Endodermal cell (in vitro differentiated cells): ENCODE measurements around the gene TMTC2. TPM values are rescaled to one million over a fixed set of nuclear protein-coding genes. Genes with fewer than 3 reads are reported as not detected.

ENCODE experiments used
- DNase-seq: peaks from one replicate; pipeline ENCODE4 v3.0.0-alpha.2; 2017
- H3K27ac ChIP-seq: 2 replicates; pipeline ENCODE4 v1.5.1; 2013; ENCODE audit warnings: mild to moderate bottlenecking, low read depth, low read length, moderate library complexity
- H3K27me3 ChIP-seq: 2 replicates; pipeline ENCODE4 v1.6.1; 2013; ENCODE audit warnings: mild to moderate bottlenecking, low read length, moderate library complexity; ENCODE audit not compliant: insufficient read depth, control insufficient read depth, poor library complexity, severe bottlenecking
- H3K36me3 ChIP-seq: 2 replicates; pipeline ENCODE4 v1.7.0; 2013; ENCODE audit warnings: mild to moderate bottlenecking, low read length, moderate library complexity; ENCODE audit not compliant: control insufficient read depth, insufficient read depth
- H3K4me1 ChIP-seq: one replicate; pipeline ENCODE4 v1.7.0; 2013; ENCODE audit warnings: low read length; ENCODE audit not compliant: control insufficient read depth, insufficient read depth
- H3K4me3 ChIP-seq: 2 replicates; pipeline ENCODE4 v1.5.1; 2013; ENCODE audit warnings: mild to moderate bottlenecking, low read length, moderate library complexity
- H3K9ac ChIP-seq: 2 replicates; pipeline ENCODE4 v1.6.1; 2013; ENCODE audit warnings: mild to moderate bottlenecking, low read length, moderate library complexity; ENCODE audit not compliant: poor library complexity, severe bottlenecking; ENCODE audit errors: extremely low read depth
- H3K9me3 ChIP-seq: 2 replicates; pipeline ENCODE4 v1.6.1; 2013; ENCODE audit warnings: mild to moderate bottlenecking, low read length, moderate library complexity; ENCODE audit not compliant: control insufficient read depth
- H3K27ac Mint-ChIP-seq: 2 replicates; pipeline ENCODE4 v1.8.0; 2020; ENCODE audit warnings: mixed read lengths
- H3K27me3 Mint-ChIP-seq: 2 replicates; pipeline ENCODE4 v1.8.0; 2021; ENCODE audit warnings: mild to moderate bottlenecking, mixed read lengths; ENCODE audit not compliant: insufficient read depth
- H3K36me3 Mint-ChIP-seq: 2 replicates; pipeline ENCODE4 v1.8.0; 2020; ENCODE audit warnings: low read depth, mixed read lengths
- H3K4me1 Mint-ChIP-seq: 2 replicates; pipeline ENCODE4 v1.8.0; 2020; ENCODE audit warnings: mixed read lengths
- H3K4me3 Mint-ChIP-seq: 2 replicates; pipeline ENCODE4 v1.8.0; 2020; ENCODE audit warnings: mild to moderate bottlenecking, moderate library complexity, mixed read lengths
- H3K9me3 Mint-ChIP-seq: 2 replicates; pipeline ENCODE4 v1.8.0; 2020; ENCODE audit warnings: mild to moderate bottlenecking, mixed read lengths
- CTCF ChIP-seq: fragments of 200-600 bp; sonication (generic); conservative IDR thresholded peaks from 2 replicates; pipeline ENCODE4 v1.5.0; 2021; ENCODE audit warnings: antibody characterized with exemption, mild to moderate bottlenecking
- WGBS, 2 experiments: methylation state at CpG; one replicate each; pipeline versions ENCODE4 v1.1.5 to v1.1.7; 2013; ENCODE audit warnings: missing lambda C conversion rate in 2 of 2, mixed read lengths in 1 of 2; ENCODE audit not compliant: insufficient coverage in 1 of 2, insufficient read length in 1 of 2; 5-methylcytosine and 5-hydroxymethylcytosine counted together
- total RNA-seq, 2 donors: library from RNA; stranded (reverse); fragmentation: NEBNext Ultra II Directional in 1 of 2; extraction: Animal tissue kit (Norgen Biotek cat#: 25700) in 1 of 2; gene quantifications; 2 replicates in 1 of 2; 3 replicates in 1 of 2; pipeline ENCODE4 v1.2.1, GENCODE V29; 2021

The TMTC2 gene
- total RNA-seq, 2 donors from 2014 or later = 7.2 to 10.8 TPM

GRCh38 chr12:82655751-82656150 is 31.0 kb upstream of the TMTC2 start:
- TF ChIP-seq CTCF = no peak
- 92 to 100% methylated on average over 2 to 4 of the region's 4 CpGs for WGBS, 2 experiments
- Mint-ChIP-seq H3K4me3 (no peak overlapping the region), H3K36me3 (no peaks in the 10 kb centered on the region), H3K27me3 (no peaks in the 10 kb centered on the region), H3K9me3 (peaks cover 12% of the 10 kb centered on the region), H3K27ac (no peak overlapping the region), H3K4me1 (peaks cover 2% of the 10 kb centered on the region)
- no peak for DNase-seq
- H3K9ac ChIP-seq = no peak overlapping the region
- no peaks in the 10 kb centered on the region for H3K27me3 ChIP-seq
- no peak overlapping the region for H3K4me3 ChIP-seq
- H3K36me3 ChIP-seq = no peaks in the 10 kb centered on the region
- H3K4me1 ChIP-seq = no peaks in the 10 kb centered on the region
- no peak overlapping the region for H3K27ac ChIP-seq
- H3K9me3 ChIP-seq = peaks cover 8% of the 10 kb centered on the region

- H3K27me3 Mint-ChIP-seq = no peaks in the 10 kb centered on the region
- no peak overlapping the region for H3K27ac Mint-ChIP-seq
- TF ChIP-seq CTCF = no peak
- peaks cover 6% of the 10 kb centered on the region for H3K4me1 Mint-ChIP-seq
- H3K4me1 ChIP-seq = no peaks in the 10 kb centered on the region
- H3K9me3 ChIP-seq = peaks cover 8% of the 10 kb centered on the region
- H3K9ac ChIP-seq = no peak overlapping the region
- DNase-seq = no peak
- no peaks in the 10 kb centered on the region for H3K36me3 Mint-ChIP-seq
- no peak overlapping the region for H3K4me3 ChIP-seq
- no peak overlapping the region for H3K4me3 Mint-ChIP-seq
- peaks cover 12% of the 10 kb centered on the region for H3K9me3 Mint-ChIP-seq
- WGBS, 2 experiments = 94 to 95% methylated on average over 16 to 28 of the region's 28 CpGs
- no peak overlapping the region for H3K27ac ChIP-seq
- no peaks in the 10 kb centered on the region for H3K27me3 ChIP-seq
- no peaks in the 10 kb centered on the region for H3K36me3 ChIP-seq
These were observed 27.1 kb upstream of the TMTC2 start for GRCh38 chr12:82659343-82660207.

DNA sequence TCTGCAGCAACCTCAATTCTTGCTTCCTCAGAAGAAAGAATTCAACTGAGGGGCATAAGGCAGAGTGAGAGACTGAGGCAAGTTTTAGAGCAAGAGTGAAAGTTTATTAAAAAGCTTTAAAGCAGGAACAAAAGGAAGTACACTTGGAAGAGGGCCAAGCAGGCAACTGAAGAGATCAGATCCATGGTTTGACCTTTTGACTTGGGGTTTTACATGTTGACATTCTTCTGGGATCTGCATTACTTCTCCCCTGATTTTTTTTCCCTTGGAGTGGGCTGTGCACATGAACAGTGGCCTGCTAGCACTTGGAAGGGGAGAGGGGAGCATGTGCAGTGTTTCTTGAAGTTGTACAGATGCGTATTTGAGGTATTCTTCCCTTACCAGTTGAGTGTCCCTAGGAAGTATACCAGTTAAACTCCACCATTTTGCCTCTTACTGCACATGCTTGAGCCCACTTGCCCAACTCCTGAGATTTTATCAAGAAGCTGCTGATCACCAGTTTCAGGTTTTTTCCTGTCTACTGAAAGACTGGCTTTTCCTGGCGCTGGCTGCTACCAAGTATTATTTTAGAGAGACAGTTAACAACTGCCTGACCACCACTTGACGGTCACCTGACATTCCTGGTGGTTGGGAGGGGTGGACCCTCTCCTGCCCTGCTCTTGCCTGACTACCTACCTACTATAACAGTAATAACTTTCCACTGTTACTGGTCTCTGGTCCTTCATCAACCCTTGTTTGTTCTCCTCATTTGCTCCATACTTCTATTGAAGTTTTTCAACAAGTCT is 26.0 kb upstream of the TMTC2 start:
- H3K4me1 ChIP-seq = no peaks in the 10 kb centered on the region
- no peaks in the 10 kb centered on the region for H3K27me3 ChIP-seq
- Mint-ChIP-seq H3K27ac (no peak overlapping the region), H3K4me3 (no peak overlapping the region), H3K36me3 (no peaks in the 10 kb centered on the region), H3K27me3 (peaks cover 1% of the 10 kb centered on the region), H3K4me1 (peaks cover 11% of the 10 kb centered on the region), H3K9me3 (peaks cover 12% of the 10 kb centered on the region)
- H3K36me3 ChIP-seq = no peaks in the 10 kb centered on the region
- no peak overlapping the region for H3K9ac ChIP-seq
- no peak overlapping the region for H3K4me3 ChIP-seq
- WGBS, 2 experiments = 93 to 100% methylated on average over 1 to 3 of the region's 3 CpGs
- H3K27ac ChIP-seq = no peak overlapping the region
- H3K9me3 ChIP-seq = peaks cover 5% of the 10 kb centered on the region
- DNase-seq = no peak
- no peak for TF ChIP-seq CTCF
